K562 (cell line): ENCODE measurements around the gene ECM1. TPM values are rescaled to one million over a fixed set of nuclear protein-coding genes. Genes with fewer than 3 reads are reported as not detected.

ENCODE experiments used
- ASH1L ChIP-seq: fragments of 450-650 bp; IDR thresholded peaks from 2 replicates; pipeline ENCODE4 v1.6.1; 2018; ENCODE audit warnings: borderline replicate concordance, mild to moderate bottlenecking, low read depth; ENCODE audit not compliant: partially characterized antibody
- ATF1 ChIP-seq, 2 experiments: fragments of 450-650 bp in 1 of 2; IDR thresholded peaks; 2 replicates each; pipeline ENCODE4 v1.6.1; 2016; ENCODE audit warnings: missing compliant biosample characterization in 1 of 2, missing genetic modification characterization in 1 of 2
- CBFB ChIP-seq: sonication (generic); formaldehyde crosslinking; IDR thresholded peaks from 2 replicates; pipeline ENCODE4 v1.4.0; 2020; ENCODE audit warnings: mild to moderate bottlenecking, missing genetic modification reagents
- CBX8 ChIP-seq: fragments of 200-600 bp; sonication (generic); IDR thresholded peaks from 2 replicates; pipeline ENCODE4 v1.6.1; 2012; ENCODE audit warnings: borderline replicate concordance, mixed run types, low read depth, mild to moderate bottlenecking, moderate library complexity, mixed read lengths, low read length, control low read depth, inconsistent platforms; ENCODE audit not compliant: poor library complexity, severe bottlenecking; ENCODE audit errors: extremely low read depth
- COPS2 ChIP-seq: fragments of 450-650 bp; conservative IDR thresholded peaks from 2 replicates; pipeline ENCODE4 v1.6.1; 2016; ENCODE audit warnings: mild to moderate bottlenecking, moderate library complexity
- CREM ChIP-seq: IDR thresholded peaks from 2 replicates; pipeline ENCODE4 v1.6.1; 2014; ENCODE audit warnings: antibody characterized with exemption, low read depth
- DNMT1 ChIP-seq: fragments of 450-650 bp; IDR thresholded peaks from 2 replicates; pipeline ENCODE4 v1.6.1; 2016; ENCODE audit warnings: antibody characterized with exemption, mild to moderate bottlenecking
- ELF4 ChIP-seq: fragments of 450-650 bp; formaldehyde crosslinking; IDR thresholded peaks from 2 replicates; pipeline ENCODE4 v1.4.0; 2022; ENCODE audit warnings: missing genetic modification characterization
- HDAC3 ChIP-seq: fragments of 450-650 bp; IDR thresholded peaks from 2 replicates; pipeline ENCODE4 v1.6.1; 2018; ENCODE audit warnings: borderline replicate concordance, mild to moderate bottlenecking, moderate library complexity; ENCODE audit not compliant: partially characterized antibody
- HNRNPUL1 ChIP-seq: fragments of 200-400 bp; formaldehyde crosslinking; IDR thresholded peaks from 2 replicates; pipeline ENCODE4 v1.6.1; 2017; ENCODE audit warnings: low read length
- KLF6 ChIP-seq: fragments of 250-450 bp; sonication (Bioruptor Pico); IDR thresholded peaks from 2 replicates; pipeline ENCODE4 v1.4.0; 2020; ENCODE audit warnings: mild to moderate bottlenecking, moderate library complexity, borderline replicate concordance
- MTA2 ChIP-seq: fragments of 450-650 bp; IDR thresholded peaks from 2 replicates; pipeline ENCODE4 v1.6.1; 2016; ENCODE audit warnings: low read depth
- NCOA1 ChIP-seq: fragments of 450-650 bp; IDR thresholded peaks from 2 replicates; pipeline ENCODE4 v1.6.1; 2016; ENCODE audit warnings: low read depth
- RNF2 ChIP-seq: sonication (generic); IDR thresholded peaks from 2 replicates; pipeline ENCODE4 v1.6.1; 2016
- SETDB1 ChIP-seq: IDR thresholded peaks from one replicate; pipeline ENCODE4 v1.6.1; 2012; ENCODE audit warnings: low read length, control low read depth, inconsistent platforms
- SMARCE1 ChIP-seq: fragments of 450-650 bp; IDR thresholded peaks from 2 replicates; pipeline ENCODE4 v1.7.1; 2016; ENCODE audit warnings: mild to moderate bottlenecking
- SNIP1 ChIP-seq: fragments of 450-650 bp; IDR thresholded peaks from 2 replicates; pipeline ENCODE4 v1.7.1; 2017; ENCODE audit warnings: low read depth, mild to moderate bottlenecking
- TARDBP ChIP-seq: fragments of 450-650 bp; IDR thresholded peaks from 2 replicates; pipeline ENCODE4 v1.6.1; 2016
- TBL1XR1 ChIP-seq, 2 experiments: IDR thresholded peaks; 2 replicates each; pipeline ENCODE4 v1.6.1; 2012; ENCODE audit warnings: improper control_type of control experiment in 2 of 2, low read length in 2 of 2, mild to moderate bottlenecking in 1 of 2
- TCF7L2 ChIP-seq: fragments of 150-350 bp; IDR thresholded peaks from 2 replicates; pipeline ENCODE4 v1.6.1; 2016; ENCODE audit warnings: low read depth, mild to moderate bottlenecking, low read length, moderate library complexity
- XRCC3 ChIP-seq: fragments of 450-650 bp; IDR thresholded peaks from 2 replicates; pipeline ENCODE4 v1.6.1; 2017; ENCODE audit warnings: mild to moderate bottlenecking, moderate library complexity
- ZNF583 ChIP-seq: fragments of 250-450 bp; sonication (Bioruptor Pico); IDR thresholded peaks from 2 replicates; pipeline ENCODE4 v1.4.0; 2020
- polyA plus RNA-seq, 8 experiments: library from polyadenylated mRNA; depleted of rRNA in 4 of 8; stranded (reverse) in 5 of 8; unstranded in 3 of 8; fragments of >200 nt; fragmentation: Nextera tagmentation in 2 of 8; fragmentation: Illumina TruSeq in 1 of 8; extraction: Ambion mirVana in 2 of 8; extraction: Trizol in 1 of 8; gene quantifications; 2 replicates each; pipeline versions ENCODE4 v1.2.1 to v1.2.3, GENCODE V29; 2011 to 2014; ENCODE audit warnings: inconsistent platforms in 1 of 8, missing spikeins in 1 of 8
- total RNA-seq, 7 experiments: library from RNA; depleted of rRNA in 6 of 7; stranded (reverse); fragments of >200 nt in 6 of 7; fragmentation: Illumina TruSeq in 2 of 7; extraction: Trizol in 2 of 7; gene quantifications; 2 replicates each; pipeline versions ENCODE4 v1.2.1 to v1.2.3, GENCODE V29; 2011 to 2021; ENCODE audit warnings: low replicate concordance in 1 of 7
- TF ChIP-seq, protein P1 (sequence below): sonication (generic); formaldehyde crosslinking; IDR thresholded peaks from 2 replicates; pipeline ENCODE4 v1.8.1; 2023; ENCODE audit warnings: mild to moderate bottlenecking, missing genetic modification reagents, moderate library complexity
- TF ChIP-seq, protein P2 (sequence below): IDR thresholded peaks from 2 replicates; pipeline ENCODE4 v1.6.1; 2016; ENCODE audit warnings: missing genetic modification characterization, missing compliant biosample characterization
- TF ChIP-seq, protein P3 (sequence below), 2 experiments: fragments of 450-650 bp; conservative IDR thresholded peaks; 2 replicates each; pipeline ENCODE4 v1.6.1; 2017; ENCODE audit warnings: mild to moderate bottlenecking in 2 of 2, moderate library complexity in 2 of 2

The ECM1 gene
- total and polyA plus RNA-seq, 9 of the 15 experiments (the other 6 are each of a cell fraction or from before 2014, with no cell fraction given) = 6.6 to 52.2 (median 12.8) TPM

DNA sequence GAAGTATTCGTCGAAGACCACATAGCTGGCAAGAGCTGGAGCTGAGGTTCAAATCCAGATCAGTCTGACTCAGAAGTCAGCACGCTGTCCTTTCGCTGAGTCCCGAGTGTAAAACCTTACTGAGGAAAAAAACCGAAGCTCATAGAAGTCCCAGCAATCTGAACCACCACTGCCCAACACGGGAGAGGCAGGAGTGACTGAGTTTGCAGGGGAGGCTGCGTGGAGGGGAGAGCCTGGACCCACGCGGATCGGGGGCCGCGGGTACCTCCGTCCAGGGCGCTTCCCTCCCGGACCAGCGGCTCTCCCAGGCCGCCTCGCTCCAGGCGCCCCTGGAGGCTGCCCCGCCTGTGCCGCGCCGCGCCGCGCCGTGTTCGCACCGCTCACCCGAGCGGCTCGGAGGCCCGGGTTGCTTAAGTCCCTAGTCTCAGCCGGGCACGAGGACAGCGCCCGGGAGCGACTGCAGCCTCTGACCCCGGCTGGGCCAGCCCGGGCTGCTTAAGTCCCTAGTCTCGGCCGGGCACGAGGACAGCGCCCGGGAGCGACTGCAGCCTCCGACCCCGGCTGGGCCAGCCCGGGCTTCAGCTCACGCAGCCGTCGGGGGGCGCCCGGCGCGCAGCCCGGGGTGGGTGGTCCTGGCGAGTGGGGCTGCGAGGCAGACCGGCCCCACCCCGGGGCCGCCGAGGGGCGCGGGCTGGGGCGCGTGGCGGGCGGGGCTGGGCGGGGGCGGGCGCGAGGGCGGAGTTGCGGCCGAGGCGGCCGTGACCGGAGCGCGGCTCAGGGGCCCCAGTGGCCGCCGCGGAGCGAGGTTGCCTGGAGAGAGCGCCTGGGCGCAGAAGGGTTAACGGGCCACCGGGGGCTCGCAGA is 41.0 kb downstream of the ECM1 start, which contains the start of gene ADAMTSL4 (continued):
- TF ChIP-seq SNIP1 (no peak), COPS2 (no peak), SETDB1 (no peak), RNF2 (peak; percentile 56), XRCC3 (no peak), ATF1 (CRISPR knock-in tag; IDR thresholded peaks at IDR 0.05) (no peak), ATF1 (tag; IDR thresholded peaks at IDR 0.05) (peak; percentile 33; the same call in 1 of the 2 replicates), ELF4 (CRISPR knock-in tag) (no peak), KLF6 (CRISPR knock-in tag) (no peak), SMARCE1 (no peak), CREM (0 out of 2 replicates have a peak, but pooled peaks have one; percentile 3), MTA2 (no peak), CBFB (no peak), TARDBP (no peak), NCOA1 (no peak), ASH1L (no peak), DNMT1 (no peak), TBL1XR1 (IDR thresholded peaks at IDR 0.05; ENCODE audit: low read length in 2 of 2) (0 out of 4 replicates have a peak, but pooled peaks of 1 of the 2 experiments have one; percentile 11), CBX8 (no peak), HNRNPUL1 (no peak), TCF7L2 (no peak), HDAC3 (no peak), ZNF583 (CRISPR knock-in tag) (peak; percentile 86)
- TF ChIP-seq, protein P1, sequence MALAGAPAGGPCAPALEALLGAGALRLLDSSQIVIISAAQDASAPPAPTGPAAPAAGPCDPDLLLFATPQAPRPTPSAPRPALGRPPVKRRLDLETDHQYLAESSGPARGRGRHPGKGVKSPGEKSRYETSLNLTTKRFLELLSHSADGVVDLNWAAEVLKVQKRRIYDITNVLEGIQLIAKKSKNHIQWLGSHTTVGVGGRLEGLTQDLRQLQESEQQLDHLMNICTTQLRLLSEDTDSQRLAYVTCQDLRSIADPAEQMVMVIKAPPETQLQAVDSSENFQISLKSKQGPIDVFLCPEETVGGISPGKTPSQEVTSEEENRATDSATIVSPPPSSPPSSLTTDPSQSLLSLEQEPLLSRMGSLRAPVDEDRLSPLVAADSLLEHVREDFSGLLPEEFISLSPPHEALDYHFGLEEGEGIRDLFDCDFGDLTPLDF (CRISPR knock-in tag) = peak; percentile 67; the same call in 1 of the 2 replicates
- TF ChIP-seq, protein P2, sequence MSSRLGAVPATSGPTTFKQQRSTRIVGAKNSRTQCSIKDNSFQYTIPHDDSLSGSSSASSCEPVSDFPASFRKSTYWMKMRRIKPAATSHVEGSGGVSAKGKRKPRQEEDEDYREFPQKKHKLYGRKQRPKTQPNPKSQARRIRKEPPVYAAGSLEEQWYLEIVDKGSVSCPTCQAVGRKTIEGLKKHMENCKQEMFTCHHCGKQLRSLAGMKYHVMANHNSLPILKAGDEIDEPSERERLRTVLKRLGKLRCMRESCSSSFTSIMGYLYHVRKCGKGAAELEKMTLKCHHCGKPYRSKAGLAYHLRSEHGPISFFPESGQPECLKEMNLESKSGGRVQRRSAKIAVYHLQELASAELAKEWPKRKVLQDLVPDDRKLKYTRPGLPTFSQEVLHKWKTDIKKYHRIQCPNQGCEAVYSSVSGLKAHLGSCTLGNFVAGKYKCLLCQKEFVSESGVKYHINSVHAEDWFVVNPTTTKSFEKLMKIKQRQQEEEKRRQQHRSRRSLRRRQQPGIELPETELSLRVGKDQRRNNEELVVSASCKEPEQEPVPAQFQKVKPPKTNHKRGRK (tag) = no peak
- TF ChIP-seq, protein P3, sequence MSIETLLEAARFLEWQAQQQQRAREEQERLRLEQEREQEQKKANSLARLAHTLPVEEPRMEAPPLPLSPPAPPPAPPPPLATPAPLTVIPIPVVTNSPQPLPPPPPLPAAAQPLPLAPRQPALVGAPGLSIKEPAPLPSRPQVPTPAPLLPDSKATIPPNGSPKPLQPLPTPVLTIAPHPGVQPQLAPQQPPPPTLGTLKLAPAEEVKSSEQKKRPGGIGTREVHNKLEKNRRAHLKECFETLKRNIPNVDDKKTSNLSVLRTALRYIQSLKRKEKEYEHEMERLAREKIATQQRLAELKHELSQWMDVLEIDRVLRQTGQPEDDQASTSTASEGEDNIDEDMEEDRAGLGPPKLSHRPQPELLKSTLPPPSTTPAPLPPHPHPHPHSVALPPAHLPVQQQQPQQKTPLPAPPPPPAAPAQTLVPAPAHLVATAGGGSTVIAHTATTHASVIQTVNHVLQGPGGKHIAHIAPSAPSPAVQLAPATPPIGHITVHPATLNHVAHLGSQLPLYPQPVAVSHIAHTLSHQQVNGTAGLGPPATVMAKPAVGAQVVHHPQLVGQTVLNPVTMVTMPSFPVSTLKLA (conservative IDR thresholded peaks at IDR 0.05) = peak in 1 of 2 experiments; percentile 66; a peak in 1 of 4 replicates
